ENCODE data around the gene IQCE.

Gene IQCE

DNA sequence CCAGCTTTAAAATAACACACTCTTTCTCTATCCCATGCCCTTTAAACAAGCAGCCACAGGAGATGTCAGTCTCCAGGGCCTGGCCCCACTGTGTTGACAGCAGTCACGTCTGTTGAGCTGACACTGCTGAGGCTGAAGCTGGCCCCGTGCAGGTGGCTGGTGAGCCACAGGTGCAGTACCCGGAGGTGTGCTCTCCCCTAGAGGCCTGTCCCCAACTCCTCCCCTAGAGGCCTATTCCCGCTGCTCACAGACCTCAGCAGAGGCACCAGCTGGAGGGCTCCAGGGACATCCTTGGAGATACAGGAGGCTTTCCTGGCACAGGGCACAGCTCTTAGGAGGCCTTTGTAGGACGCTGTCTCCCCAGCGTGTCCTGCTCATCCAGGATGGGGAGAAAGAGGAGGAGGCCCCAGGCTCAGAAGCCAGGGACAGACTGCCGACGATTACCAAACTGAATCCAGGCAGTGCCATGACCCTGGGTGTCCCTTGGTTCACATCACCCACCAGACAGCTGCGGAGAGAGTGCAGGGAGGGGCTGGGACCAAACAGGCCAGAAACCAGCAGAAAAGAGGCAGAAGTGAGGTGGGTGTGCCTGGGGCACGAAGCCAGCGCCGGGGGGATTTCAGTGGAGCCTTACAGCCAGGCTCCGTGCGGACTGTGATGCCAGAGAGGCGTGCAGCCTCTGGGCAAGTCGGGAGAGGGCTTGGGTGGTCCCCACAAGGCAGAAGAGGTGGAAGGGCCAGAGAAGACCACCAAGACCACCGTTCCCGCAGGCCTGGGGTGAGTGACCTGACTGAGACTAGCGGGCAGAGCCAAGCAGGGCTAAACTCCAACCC, 54.5 kb downstream of the IQCE start:
- in situ Hi-C loops (cut with MboI; ENCODE audit: low sequenced_read_pairs), result no loop called here

DNA sequence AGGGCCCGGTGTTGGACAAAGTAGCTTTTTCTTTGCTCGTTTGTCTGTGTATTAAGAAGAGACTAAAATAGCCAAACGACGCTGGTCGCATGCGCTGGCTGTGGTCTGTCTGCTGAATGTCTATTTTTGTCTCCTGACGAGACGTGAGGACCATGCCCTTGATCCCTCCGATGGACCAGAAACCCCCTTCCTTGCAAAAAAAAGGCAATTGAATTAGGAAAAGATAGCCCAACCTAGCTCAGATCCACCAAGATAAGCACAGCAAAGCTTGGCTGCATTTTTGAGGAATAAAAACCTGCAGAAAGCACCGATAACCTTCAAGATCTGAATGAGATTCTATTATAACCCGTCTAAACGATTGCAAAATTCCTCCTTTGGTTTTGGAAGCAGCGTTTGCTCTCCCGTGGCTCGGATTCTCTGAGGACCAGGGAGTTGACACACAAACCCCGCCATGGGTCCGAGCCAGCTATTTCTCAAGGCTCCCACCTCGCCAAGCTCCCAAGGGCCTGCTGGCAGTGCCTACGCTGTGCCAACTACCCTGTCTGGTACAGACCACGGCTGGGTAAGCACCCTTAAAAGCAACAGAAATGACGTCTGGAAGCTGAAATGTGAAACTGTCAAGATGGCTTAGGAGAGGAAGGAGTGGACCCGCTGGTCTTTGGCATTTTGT, 55.3 kb downstream of the IQCE start:
- in situ Hi-C loops (cut with MboI; ENCODE audit: low sequenced_read_pairs), result no loop called here

GRCh38 chr7:2614631-2615330, 56.0 kb downstream of the IQCE start:
- in situ Hi-C loops (cut with MboI; ENCODE audit: low sequenced_read_pairs), result no loop called here

DNA sequence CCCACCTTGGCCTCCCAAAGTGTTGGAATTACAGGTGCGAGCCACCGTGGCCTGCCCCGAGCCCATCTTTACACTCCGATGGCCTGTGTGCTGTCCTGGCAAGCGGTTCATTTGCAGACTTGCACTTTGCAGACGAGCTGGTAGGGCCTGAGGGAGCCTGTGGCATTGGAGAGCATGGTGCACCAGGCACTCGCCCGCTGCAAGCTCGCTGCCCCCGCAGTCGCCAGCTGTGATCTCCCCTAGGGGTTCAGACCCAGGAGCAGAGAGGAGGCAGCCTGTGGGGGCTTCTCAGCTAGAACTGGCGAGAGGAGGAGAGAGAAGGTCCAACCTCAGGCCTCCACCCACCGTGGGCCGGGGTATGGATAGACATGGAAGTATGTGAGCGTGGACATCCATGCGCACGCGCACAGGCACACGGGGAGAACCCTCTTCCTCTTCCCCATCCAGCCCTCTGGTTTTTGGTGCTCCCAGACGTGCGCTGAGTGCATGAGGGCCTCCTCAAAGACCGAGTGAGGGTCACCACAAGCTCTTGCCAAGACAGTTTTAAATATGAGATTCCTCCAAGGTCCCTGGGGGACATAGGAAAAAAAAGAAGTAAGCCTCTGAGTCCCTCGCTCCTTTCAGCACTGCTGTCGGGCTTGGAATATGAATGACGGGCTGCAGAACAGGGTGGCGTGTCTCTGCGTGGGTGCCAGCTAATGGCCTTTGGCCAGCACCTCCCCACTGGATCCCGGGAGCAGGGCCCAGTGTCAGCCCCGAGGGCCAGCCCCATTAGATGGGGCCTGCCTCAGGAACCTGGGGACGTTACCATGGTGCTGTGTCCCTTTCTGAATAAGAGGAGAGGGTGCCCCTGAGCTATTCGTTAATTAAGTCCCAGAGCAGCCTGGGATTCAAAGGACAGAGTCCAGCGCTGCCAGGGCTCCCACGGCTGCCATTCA, 57.9 kb downstream of the IQCE start:
- in situ Hi-C loops (cut with MboI; ENCODE audit: low sequenced_read_pairs), result no loop called here

- in situ Hi-C loops (cut with MboI; ENCODE audit: low sequenced_read_pairs), result no loop called here
Observed at GRCh38 chr7:2617325-2617905, 58.6 kb downstream of the IQCE start.

DNA sequence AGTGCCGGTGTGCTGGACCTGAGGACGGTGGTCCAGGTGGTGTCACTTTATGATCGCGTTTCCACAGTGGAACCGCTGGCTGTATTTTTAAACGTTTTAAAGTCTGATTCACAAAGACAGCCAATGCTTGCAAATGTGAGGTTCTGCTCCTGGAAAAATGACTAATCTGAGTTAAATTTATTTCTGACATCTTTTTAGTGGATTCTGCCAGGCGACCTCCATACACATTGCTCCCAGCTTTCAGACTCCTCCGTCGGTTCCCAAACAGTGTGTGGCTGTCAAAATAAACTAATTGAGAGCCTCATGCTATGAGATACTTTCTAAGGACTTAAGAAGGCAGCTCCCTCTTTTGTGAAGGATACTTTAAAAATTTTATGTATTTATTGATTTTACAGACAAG, 60.3 kb downstream of the IQCE start:
- in situ Hi-C loops (cut with MboI; ENCODE audit: low sequenced_read_pairs), result no loop called here

- in situ Hi-C loops (cut with MboI; ENCODE audit: low sequenced_read_pairs), result no loop called here
Observed at GRCh38 chr7:2621061-2621828, 62.5 kb downstream of the IQCE start.

GRCh38 chr7:2621948-2622640, 63.3 kb downstream of the IQCE start:
- in situ Hi-C loops (cut with MboI; ENCODE audit: low sequenced_read_pairs), result no loop called here

DNA sequence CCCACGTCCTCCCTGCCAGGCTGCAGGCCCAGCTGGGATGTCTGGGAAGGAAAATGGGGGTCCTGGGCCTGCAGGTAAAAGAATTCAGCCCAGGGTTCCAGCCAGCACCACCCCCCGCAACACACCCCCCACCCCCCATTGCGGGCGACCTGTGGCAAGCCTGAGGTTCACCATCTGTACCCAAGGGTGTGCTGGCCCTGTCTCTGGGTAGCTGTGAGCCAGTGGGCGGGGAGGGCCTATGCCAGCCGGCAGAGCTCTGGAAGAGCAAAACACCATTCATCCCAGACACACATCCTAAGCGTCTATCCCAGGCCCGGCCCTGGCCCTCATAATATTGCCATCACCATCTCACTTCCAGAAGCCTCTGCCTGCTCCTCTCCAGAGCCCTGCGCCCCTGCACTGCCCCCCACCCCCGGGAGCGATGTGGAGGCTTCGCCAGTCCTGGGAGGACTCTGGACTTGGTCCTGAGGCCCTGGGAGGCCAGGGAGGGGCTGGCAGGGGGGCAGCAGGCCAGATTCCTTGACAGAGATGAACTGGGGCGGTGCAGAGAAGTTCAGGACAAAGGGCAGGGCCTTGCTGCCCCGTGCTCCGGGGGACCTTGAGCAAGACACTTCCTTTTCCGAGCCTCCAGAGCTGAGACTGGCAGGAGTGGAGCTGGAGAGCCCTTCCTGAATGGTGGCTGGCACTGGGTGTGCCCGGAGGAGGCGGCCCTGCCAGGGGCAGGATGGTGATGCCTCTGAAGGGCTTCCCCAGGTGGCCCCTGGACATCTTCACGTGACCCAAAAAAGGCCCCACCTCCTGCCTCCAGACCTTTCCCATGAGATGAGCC, 64.3 kb downstream of the IQCE start:
- in situ Hi-C loops (cut with MboI; ENCODE audit: low sequenced_read_pairs), result no loop called here

DNA sequence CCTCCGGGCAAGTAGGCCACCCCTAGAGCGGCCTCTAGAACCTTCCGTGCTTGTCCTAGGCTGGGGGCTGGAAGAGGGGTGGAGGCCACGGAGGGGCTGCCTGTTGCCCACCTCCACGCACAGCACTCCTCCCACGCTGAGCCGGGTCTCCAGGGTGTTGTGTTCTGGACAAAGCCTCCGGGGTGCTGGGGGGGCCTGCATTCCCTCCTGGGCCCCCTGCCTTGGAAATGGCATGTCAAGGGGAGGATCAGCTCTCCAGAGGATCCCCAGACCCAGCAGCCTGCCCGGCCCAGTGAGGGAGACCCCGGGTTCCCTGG, 64.9 kb downstream of the IQCE start:
- in situ Hi-C loops (cut with MboI; ENCODE audit: low sequenced_read_pairs), result no loop called here

DNA sequence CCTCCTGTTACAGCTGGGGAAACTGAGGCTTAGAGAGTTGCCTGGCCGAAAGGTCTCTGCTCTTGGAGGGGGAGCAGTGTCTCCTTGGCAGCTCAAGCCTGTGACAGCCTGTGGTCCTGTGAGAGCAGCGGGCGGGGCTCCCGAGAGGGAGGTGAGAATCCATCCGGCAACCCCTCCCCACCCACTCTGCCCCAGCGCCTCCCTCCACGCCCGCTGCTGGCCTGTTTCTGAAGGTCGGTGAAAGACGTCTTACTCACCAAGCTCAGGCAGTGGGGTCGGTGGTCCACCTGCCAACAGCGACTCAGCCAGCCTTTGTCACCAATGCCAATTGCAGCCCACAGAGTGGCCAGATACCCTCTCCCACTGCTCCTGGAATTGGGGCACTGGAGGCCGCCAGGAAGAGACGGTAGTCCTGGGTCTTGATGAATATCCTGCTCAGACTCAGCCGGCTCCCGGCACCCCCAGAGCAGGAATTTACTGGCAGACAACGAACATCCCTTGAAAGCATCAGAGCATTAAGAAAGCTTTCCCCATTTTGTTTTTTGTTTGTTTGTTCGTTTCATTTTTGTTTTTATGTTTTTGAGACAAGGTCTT, 65.6 kb downstream of the IQCE start:
- in situ Hi-C loops (cut with MboI; ENCODE audit: low sequenced_read_pairs), result no loop called here

DNA sequence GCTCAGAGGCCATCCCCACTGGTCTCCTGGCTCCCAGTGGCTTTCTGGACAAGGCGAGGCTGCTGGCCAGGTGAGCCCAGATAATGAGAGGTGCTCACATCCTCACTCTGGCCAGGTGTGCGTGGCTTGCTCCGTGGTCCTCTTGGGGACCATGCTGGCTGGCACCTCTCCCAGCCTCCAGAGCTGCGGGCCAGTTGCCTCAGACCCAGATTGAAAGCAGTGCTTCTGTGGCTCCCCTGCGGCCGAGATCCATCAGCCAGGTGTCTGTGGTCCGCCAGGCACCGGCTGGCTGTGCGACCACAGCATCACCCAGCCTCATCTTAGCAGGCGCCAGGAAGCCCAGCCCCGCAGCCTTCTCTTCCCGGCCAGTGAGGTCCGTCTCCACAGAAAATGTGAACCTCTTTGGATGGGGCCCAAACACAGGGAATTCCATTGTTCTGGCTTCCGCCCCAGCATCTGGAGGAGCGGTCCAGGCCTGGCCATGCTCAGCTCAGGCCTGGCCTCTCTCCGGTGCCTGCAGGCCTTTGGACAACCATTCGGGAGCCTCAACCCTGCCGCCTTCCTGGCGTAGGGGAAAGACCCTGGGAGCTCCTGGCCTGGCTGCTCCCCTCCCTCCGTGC, 67.8 kb downstream of the IQCE start:
- in situ Hi-C loops (cut with MboI; ENCODE audit: low sequenced_read_pairs), result no loop called here

GRCh38 chr7:2627258-2628129, 68.7 kb downstream of the IQCE start:
- in situ Hi-C loops (cut with MboI; ENCODE audit: low sequenced_read_pairs), result no loop called here

DNA sequence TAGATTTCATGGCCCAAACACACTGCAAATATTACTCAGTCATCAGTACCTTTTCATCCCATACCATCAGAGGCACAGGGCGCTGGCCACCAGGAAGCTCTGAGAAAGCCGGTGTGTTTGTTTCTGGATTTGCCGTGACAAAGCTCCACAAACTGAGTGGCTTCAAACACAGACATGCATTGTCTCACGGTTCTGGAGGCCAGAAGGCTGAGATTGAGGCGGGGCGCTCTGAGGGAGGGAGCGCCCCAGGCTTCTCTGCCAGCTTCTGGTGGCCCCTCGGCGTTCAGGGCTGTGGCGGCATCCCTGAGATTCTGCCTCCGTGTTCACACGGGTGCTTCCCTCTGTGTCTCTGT, 69.3 kb downstream of the IQCE start:
- in situ Hi-C loops (cut with MboI; ENCODE audit: low sequenced_read_pairs), result no loop called here

- in situ Hi-C loops (cut with MboI; ENCODE audit: low sequenced_read_pairs), result no loop called here
Observed at GRCh38 chr7:2628891-2629290, 70.1 kb downstream of the IQCE start.

- in situ Hi-C loops (cut with MboI; ENCODE audit: low sequenced_read_pairs), result no loop called here
Observed at GRCh38 chr7:2629746-2630681, 71.2 kb downstream of the IQCE start.
